Kidney (tissue), 14 donors: ENCODE data around the gene CUX1. TPM values are rescaled to one million over a fixed set of nuclear protein-coding genes. Genes with fewer than 3 reads are reported as not detected.

Experiments
- DNase-seq, 5 donors: peaks; one replicate each; pipeline ENCODE4 v3.0.0-alpha.2; 2013 to 2020
- FAIRE-seq: peaks from 2 replicates; lab custom pipeline; 2012; peaks lifted over from hg19 to GRCh38; lab: Jason Lieb, UNC
- H3K27ac ChIP-seq, 2 donors: one replicate each; pipeline ENCODE4 v1.7.0; 2013; ENCODE audit warnings: low read depth in 2 of 2, low read length in 2 of 2, inconsistent platforms in 1 of 2
- H3K27me3 ChIP-seq: one replicate; pipeline ENCODE4 v1.7.1; 2013; ENCODE audit warnings: low read length, inconsistent platforms; ENCODE audit not compliant: control insufficient read depth, insufficient read depth
- H3K36me3 ChIP-seq, 3 donors: one replicate each; pipeline versions ENCODE4 v1.7.0 to v1.7.1; 2013; ENCODE audit warnings: low read length in 3 of 3, control low read depth in 1 of 3, inconsistent platforms in 1 of 3; ENCODE audit not compliant: insufficient read depth in 3 of 3, control insufficient read depth in 2 of 3
- H3K4me1 ChIP-seq, 3 donors: one replicate each; pipeline versions ENCODE4 v1.7.0 to v1.7.1; 2013; ENCODE audit warnings: low read length in 3 of 3, inconsistent platforms in 1 of 3, low read depth in 1 of 3; ENCODE audit not compliant: control insufficient read depth in 2 of 3, insufficient read depth in 2 of 3
- H3K4me3 ChIP-seq, 3 donors: one replicate each; pipeline versions ENCODE4 v1.7.0 to v1.8.1; 2013; ENCODE audit warnings: low read length in 3 of 3, control low read depth in 1 of 3, inconsistent platforms in 1 of 3
- H3K9ac ChIP-seq, 3 donors: one replicate each; pipeline versions ENCODE4 v1.7.0 to v1.7.1; 2013; ENCODE audit warnings: low read length in 3 of 3, control low read depth in 1 of 3, inconsistent platforms in 1 of 3
- H3K9me3 ChIP-seq, 3 donors: one replicate each; pipeline versions ENCODE4 v1.7.0 to v1.7.1; 2013; ENCODE audit warnings: low read length in 3 of 3, control low read depth in 1 of 3, inconsistent platforms in 1 of 3; ENCODE audit not compliant: control insufficient read depth in 2 of 3, insufficient read depth in 1 of 3
- intact Hi-C: fragments of 100-400 bp; cut with DNase I; formaldehyde crosslinking; loops from one replicate; pipeline ENCODE4 v1.11.1; 2022
- polyA plus RNA-seq: library from polyadenylated mRNA; stranded (reverse); fragments of 350-450 nt; fragmentation: Illumina TruSeq; extraction: RNeasy Lipid Tissue Mini Kit (QIAGEN cat#74804); gene quantifications from one replicate; pipeline ENCODE4 v1.2.3, GENCODE V29; 2014; ENCODE audit warnings: low read depth, low replicate concordance; ENCODE audit not compliant: insufficient read depth
- total RNA-seq: library from RNA; stranded (reverse); fragmentation: NEBNext Ultra II Directional; extraction: Animal tissue kit (Norgen Biotek cat#: 25700); gene quantifications from one replicate; pipeline ENCODE4 v1.2.1, GENCODE V29; 2021
- TF ChIP-seq, protein P1 (sequence below): IDR thresholded peaks from 3 replicates; pipeline ENCODE4 v1.5.1; 2012; ENCODE audit warnings: mild to moderate bottlenecking, moderate library complexity, borderline replicate concordance; ENCODE audit not compliant: insufficient read depth; ENCODE audit errors: extremely low read depth
- donor health status: control.
- donor health status: control.
- donor health status: control.
- donor health status: control.
- donor health status: control.
- donor health status: DM: yes; HTN: yes; CAD: no.
- donor health status: Normal renal cell carcinoma (clear cell type).

The CUX1 gene
- total and polyA plus RNA-seq, 2 donors from 2014 or later = 71.4 to 126 TPM

DNA sequence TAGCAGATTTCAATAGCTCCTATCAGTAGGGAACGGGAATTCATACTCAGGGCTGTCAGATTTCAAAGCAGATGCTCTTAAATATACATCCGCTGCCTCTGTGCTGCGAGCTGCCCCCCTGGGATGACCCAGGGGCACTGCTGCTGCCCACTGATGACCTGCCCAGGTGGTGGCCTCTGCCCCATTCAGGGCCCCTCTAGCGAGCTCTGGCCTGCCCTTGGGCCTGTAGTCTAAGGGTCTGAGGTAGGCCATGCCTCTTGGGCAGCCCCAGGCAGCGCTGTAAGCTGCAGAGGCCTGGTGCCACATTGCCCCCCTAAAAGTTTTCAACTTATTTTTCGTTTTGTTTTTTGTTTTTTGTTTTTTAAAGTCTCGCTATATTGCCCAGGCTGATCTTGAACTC lies 418.7 kb downstream of the CUX1 start:
- TF ChIP-seq, protein P1, sequence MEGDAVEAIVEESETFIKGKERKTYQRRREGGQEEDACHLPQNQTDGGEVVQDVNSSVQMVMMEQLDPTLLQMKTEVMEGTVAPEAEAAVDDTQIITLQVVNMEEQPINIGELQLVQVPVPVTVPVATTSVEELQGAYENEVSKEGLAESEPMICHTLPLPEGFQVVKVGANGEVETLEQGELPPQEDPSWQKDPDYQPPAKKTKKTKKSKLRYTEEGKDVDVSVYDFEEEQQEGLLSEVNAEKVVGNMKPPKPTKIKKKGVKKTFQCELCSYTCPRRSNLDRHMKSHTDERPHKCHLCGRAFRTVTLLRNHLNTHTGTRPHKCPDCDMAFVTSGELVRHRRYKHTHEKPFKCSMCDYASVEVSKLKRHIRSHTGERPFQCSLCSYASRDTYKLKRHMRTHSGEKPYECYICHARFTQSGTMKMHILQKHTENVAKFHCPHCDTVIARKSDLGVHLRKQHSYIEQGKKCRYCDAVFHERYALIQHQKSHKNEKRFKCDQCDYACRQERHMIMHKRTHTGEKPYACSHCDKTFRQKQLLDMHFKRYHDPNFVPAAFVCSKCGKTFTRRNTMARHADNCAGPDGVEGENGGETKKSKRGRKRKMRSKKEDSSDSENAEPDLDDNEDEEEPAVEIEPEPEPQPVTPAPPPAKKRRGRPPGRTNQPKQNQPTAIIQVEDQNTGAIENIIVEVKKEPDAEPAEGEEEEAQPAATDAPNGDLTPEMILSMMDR = no peak
- DNase-seq = no peak
- no peak overlapping the region for H3K9ac ChIP-seq
- no peaks in the 10 kb centered on the region for H3K27me3 ChIP-seq
- no peak for FAIRE-seq
- H3K4me3 ChIP-seq = no peak overlapping the region
- H3K27ac ChIP-seq = no peak overlapping the region
- peaks cover 0 to 4% (median 0%) of the 10 kb centered on the region in 3 donors for H3K4me1 ChIP-seq
- no peaks in the 10 kb centered on the region for H3K9me3 ChIP-seq
- intact Hi-C loops = loop anchor here (10.0 kb wide), 1 partner anchor 531 kb away; no protein-coding TSS in a partner anchor
- H3K36me3 ChIP-seq = peaks cover 2 to 7% (median 2%) of the 10 kb centered on the region in 3 donors

DNA sequence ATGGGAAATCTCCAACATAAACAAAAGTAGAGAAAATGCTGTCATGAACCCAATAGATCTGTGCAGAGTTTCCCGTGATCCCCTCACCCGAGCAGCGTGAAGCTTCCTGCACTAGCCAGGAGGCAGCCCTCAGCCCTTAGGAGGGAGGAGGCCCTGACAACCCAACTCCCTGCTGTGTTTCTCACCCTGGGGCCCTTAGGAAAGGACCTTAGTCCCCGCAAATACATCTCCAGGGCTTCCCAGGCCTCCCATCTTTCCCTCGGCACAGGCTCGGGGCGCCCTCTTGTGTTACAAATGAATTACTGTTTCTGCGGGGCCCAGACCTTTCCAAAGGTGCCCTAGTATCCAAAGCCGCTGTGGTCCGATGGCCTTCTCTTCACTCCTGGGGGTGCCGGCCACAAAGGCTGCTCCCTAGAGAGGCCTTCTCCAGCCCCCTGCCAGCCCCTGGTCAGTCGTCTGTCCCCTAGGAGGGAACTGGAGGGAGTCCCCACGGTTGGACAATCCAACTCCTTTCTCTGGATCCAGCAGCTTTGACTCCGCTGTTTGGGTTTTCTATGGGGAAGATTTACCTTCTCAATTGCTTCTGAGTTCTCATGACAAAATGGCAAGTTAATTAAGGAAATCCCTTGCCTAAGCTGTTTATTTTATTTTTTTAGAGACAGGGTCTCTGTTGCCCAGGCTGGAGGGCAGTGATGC lies 419.3 kb downstream of the CUX1 start:
- no peaks in the 10 kb centered on the region for H3K27me3 ChIP-seq
- no peak overlapping the region for H3K4me3 ChIP-seq
- peak overlapping the region in 1 of 2 donors; percentile 4 for H3K27ac ChIP-seq
- H3K4me1 ChIP-seq = peaks cover 0 to 4% (median 0%) of the 10 kb centered on the region in 3 donors
- FAIRE-seq (no peak), DNase-seq (peak; percentile 65 to 83 (median 71))
- H3K9ac ChIP-seq = no peak overlapping the region
- H3K9me3 ChIP-seq = no peaks in the 10 kb centered on the region
- peaks cover 2 to 9% (median 7%) of the 10 kb centered on the region in 3 donors for H3K36me3 ChIP-seq
- TF ChIP-seq, protein P1 = peak; percentile 71
- intact Hi-C loops = loop anchor here (10.0 kb wide), 1 partner anchor 532 kb away; no protein-coding TSS in a partner anchor

DNA sequence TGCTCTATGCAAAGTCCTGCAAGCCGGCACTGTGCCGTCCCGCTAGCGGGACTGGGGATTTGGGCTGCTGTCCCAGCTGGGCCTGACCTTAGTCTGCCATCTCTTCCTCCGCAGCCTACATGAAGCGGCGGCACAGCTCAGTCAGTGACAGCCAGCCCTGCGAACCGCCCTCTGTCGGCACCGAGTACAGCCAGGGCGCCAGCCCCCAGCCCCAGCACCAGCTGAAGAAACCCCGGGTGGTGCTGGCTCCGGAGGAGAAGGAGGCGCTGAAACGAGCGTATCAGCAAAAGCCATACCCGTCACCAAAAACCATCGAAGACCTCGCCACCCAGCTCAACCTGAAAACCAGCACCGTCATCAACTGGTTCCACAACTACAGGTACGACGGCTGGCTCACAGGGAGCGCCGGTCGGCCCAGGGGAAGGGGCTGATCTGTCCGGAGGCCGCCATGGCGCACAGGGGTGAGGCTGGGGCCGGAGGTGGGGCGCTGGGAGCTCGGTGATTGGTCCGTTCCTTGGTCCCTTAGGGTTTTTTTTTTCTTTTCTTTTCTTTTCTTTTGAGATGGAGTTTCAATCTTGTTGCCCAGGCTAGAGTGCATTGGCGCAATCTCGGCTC lies 421.9 kb downstream of the CUX1 start:
- FAIRE-seq = no peak

More for the DNA sequence above, 421.9 kb downstream of the CUX1 start:
- H3K4me1 ChIP-seq = peaks cover 0 to 4% (median 0%) of the 10 kb centered on the region in 3 donors
- TF ChIP-seq, protein P1 = no peak
- peaks cover 2 to 9% (median 7%) of the 10 kb centered on the region in 3 donors for H3K36me3 ChIP-seq
- DNase-seq = peak in 1 of 5 donors; percentile 71
- H3K9ac ChIP-seq = no peak overlapping the region
- no peaks in the 10 kb centered on the region for H3K9me3 ChIP-seq
- no peak overlapping the region for H3K27ac ChIP-seq
- intact Hi-C loops = loop anchor here (10.0 kb wide), 1 partner anchor 535 kb away; no protein-coding TSS in a partner anchor
- H3K27me3 ChIP-seq = no peaks in the 10 kb centered on the region
- H3K4me3 ChIP-seq = no peak overlapping the region
